Fibroblast of mammary gland (primary cell): ENCODE data around the gene LILRB3.
"Not testable (repeated sequence)": the region's sequence is repeated elsewhere in the genome, so short reads cannot be mapped to it uniquely, and the experiment has no call there.

Source experiments
- DNase-seq: peaks from one replicate; pipeline ENCODE4 v3.0.0-alpha.2; 2010; ENCODE audit warnings: low read depth
- H3K4me3 ChIP-seq: 2 replicates; pipeline ENCODE4 v1.5.1; 2011; ENCODE audit warnings: low read depth, mild to moderate bottlenecking, low read length, moderate library complexity; ENCODE audit not compliant: control insufficient read depth
- TF ChIP-seq, protein P1 (sequence below): conservative IDR thresholded peaks from 2 replicates; pipeline ENCODE4 v1.5.1; 2011; ENCODE audit warnings: low read depth, low read length, inconsistent platforms; ENCODE audit not compliant: control insufficient read depth, insufficient read depth

The LILRB3 gene

GRCh38 chr19:54233941-54234340 lies 11.1 kb upstream of the LILRB3 start:
- TF ChIP-seq, protein P1, sequence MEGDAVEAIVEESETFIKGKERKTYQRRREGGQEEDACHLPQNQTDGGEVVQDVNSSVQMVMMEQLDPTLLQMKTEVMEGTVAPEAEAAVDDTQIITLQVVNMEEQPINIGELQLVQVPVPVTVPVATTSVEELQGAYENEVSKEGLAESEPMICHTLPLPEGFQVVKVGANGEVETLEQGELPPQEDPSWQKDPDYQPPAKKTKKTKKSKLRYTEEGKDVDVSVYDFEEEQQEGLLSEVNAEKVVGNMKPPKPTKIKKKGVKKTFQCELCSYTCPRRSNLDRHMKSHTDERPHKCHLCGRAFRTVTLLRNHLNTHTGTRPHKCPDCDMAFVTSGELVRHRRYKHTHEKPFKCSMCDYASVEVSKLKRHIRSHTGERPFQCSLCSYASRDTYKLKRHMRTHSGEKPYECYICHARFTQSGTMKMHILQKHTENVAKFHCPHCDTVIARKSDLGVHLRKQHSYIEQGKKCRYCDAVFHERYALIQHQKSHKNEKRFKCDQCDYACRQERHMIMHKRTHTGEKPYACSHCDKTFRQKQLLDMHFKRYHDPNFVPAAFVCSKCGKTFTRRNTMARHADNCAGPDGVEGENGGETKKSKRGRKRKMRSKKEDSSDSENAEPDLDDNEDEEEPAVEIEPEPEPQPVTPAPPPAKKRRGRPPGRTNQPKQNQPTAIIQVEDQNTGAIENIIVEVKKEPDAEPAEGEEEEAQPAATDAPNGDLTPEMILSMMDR = no peak
- no peak overlapping the region for H3K4me3 ChIP-seq
- no peak for DNase-seq

GRCh38 chr19:54231077-54231931 lies 8.5 kb upstream of the LILRB3 start:
- no peak overlapping the region for H3K4me3 ChIP-seq
- peak; percentile 77 for DNase-seq
- TF ChIP-seq, protein P1 = peak; percentile 96

DNA sequence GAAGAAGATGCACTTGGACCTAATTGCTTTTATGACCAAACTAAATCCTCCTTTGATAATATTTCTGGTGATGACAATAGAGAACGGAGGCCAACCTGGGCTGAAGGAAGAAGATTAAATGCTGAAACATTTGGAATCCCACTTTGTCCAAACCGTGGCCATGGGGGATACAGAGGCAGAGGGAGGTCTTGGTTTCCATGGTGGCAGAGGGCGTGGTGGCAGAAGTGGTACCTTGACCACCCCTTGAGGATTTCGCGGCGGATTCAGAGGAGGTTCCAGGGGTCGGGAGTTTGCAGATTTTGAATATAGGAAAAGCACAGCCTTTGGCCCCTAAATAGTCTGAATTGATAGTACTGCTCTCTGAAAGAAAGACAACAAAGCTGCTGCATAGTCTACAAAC lies 7.2 kb upstream of the LILRB3 start:
- no peak overlapping the region for H3K4me3 ChIP-seq
- no peak for DNase-seq
- TF ChIP-seq, protein P1 = no peak

DNA sequence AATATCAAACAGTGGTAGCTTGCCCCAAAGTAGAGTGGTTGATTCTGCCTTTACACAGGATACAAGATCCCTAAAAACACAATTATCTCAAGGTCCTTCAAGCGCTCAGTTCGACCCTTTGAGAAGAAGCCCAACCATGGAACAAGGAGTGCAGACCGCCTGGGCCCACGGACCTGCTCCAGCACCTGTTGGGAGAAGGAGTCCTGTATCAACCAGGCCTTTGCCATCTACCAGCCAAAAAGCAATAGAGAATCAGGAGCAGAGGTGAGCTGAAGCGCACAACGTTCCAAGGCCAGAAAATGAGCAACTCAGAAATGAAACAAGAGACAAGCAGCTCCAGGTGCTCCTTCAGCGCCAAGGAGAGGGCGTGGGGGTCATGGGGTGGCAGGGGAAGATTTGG lies 6.3 kb upstream of the LILRB3 start:
- no peak for DNase-seq
- H3K4me3 ChIP-seq = no peak overlapping the region
- TF ChIP-seq, protein P1 = no peak

DNA sequence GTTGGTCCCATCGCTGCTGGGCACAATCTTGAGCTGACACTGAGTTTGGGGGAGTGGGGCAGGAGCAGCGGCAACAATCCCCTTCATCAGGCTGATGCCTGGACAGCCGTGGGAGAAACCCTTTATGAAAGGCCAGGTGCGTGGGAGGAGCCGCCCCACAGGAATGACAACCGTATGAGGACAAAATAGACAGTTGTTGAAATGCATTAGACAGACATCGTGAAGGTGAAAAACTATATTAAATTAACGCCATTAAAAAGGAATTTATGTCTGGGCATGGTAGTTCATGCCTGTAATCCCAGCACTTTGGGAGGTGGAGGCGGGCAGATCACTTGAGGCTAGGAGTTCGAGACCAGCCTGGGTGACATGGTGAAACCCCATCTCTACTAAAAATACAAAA lies 1.8 kb upstream of the LILRB3 start:
- DNase-seq, H3K4me3 ChIP-seq: not testable (repeated sequence)

DNA sequence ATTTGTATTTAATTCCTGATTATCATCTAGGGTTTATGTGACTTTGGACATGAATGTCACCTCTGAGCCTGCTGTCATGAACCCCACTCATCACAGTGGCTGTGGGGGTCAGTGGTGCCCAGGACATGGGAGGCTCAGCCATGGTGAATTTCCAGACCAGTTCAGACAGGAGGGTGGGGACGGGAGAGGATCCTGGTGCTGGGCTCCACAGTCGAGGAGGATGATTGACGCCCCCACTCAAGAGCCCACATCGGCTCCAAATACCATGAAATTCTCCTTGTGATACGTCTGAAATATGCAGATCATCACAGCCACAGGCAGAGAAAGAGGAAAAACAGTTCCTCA lies 1.1 kb upstream of the LILRB3 start:
- not testable (repeated sequence) for H3K4me3 ChIP-seq, DNase-seq

- DNase-seq, H3K4me3 ChIP-seq: not testable (repeated sequence)
Observed at GRCh38 chr19:54223277-54223936, 600 bp upstream of the LILRB3 start.

GRCh38 chr19:54221947-54222346 lies 860 bp downstream of the LILRB3 start:
- DNase-seq, H3K4me3 ChIP-seq: not testable (repeated sequence)

DNA sequence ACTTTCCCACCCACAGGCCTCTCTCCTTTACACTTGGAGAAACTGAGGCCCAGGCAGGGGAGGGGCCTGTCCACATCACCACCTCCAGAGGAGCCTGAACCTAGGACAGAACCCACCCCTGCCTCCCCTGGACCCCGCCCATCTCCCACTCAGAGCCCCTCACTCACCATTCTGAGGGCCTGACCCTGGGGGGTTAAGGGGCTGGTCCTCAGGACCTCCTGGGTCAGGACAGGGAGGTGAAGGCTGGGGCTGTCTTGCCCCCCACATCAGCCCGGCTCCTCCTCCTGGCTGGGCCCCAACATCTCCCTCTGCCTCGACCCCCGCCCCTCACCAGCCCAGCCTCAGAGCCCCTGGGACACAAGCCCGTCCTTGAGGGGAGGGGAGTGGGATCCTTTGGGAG lies 3.1 kb downstream of the LILRB3 start:
- not testable (repeated sequence) for DNase-seq, H3K4me3 ChIP-seq
